Neural crest cell (in vitro differentiated cells): Measurements from ENCODE around the gene KCNJ10. TPM values are rescaled to one million over a fixed set of nuclear protein-coding genes. Genes with fewer than 3 reads are reported as not detected.

Experiments
- DNase-seq: peaks from one replicate; pipeline ENCODE4 v3.0.0; 2021; ENCODE audit warnings: low read depth, mixed read lengths, low spot score
- H3K27ac Mint-ChIP-seq: one replicate; pipeline ENCODE4 v1.8.0; 2021; ENCODE audit warnings: mild to moderate bottlenecking, mixed read lengths; ENCODE audit not compliant: unreplicated experiment
- H3K27me3 Mint-ChIP-seq: 2 replicates; pipeline ENCODE4 v1.8.0; 2021; ENCODE audit warnings: low read depth, mild to moderate bottlenecking, mixed read lengths
- H3K36me3 Mint-ChIP-seq: 2 replicates; pipeline ENCODE4 v1.8.0; 2021; ENCODE audit warnings: low read depth, mild to moderate bottlenecking, mixed read lengths
- H3K4me1 Mint-ChIP-seq: 2 replicates; pipeline ENCODE4 v1.8.0; 2021; ENCODE audit warnings: mixed read lengths
- H3K4me3 Mint-ChIP-seq: one replicate; pipeline ENCODE4 v1.8.0; 2021; ENCODE audit warnings: mild to moderate bottlenecking, mixed read lengths
- H3K9me3 Mint-ChIP-seq: 2 replicates; pipeline ENCODE4 v1.8.0; 2021; ENCODE audit warnings: mixed read lengths
- total RNA-seq: library from RNA; stranded (reverse); gene quantifications from 2 replicates; pipeline ENCODE4 v1.2.1, GENCODE V29; 2021
- TF ChIP-seq, protein P1 (sequence below): fragments of 200-600 bp; sonication (generic); conservative IDR thresholded peaks from 2 replicates; pipeline ENCODE4 v1.5.0; 2021; ENCODE audit warnings: antibody characterized with exemption, mild to moderate bottlenecking

KCNJ10 gene
- total RNA-seq, 1 donor from 2014 or later: 0.47 TPM

DNA sequence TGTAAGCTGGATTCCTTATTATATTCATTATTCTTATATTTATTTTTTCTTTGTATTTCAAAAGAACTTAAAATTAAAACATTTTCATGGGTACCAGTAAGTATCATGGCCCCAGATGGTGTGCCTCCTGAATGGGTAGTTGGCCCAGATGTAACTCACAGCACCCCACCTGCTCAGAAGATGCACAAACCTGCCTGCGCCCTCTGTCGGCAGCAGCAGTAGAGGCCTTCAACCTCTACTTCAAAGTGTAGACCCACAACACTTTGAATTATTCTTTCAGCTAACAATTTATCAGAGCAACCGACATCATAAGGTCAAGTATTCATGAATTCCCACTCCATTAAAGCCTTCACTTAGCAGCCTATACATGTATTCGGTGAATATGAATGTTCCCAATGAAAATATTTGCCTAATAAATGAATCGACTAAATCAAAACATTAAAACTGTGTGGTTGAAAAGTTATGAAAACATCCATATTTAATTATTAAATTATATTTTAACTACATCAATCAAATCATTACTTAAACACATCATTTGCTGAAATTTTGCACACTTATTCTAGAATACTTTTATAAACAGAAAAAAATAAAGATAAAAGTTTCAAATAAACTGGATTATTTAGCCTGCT, 63.5 kb downstream of the KCNJ10 start:
- Mint-ChIP-seq H3K9me3 (no peaks in the 10 kb centered on the region), H3K27me3 (peaks cover 46% of the 10 kb centered on the region), H3K4me1 (no peaks in the 10 kb centered on the region), H3K4me3 (no peak overlapping the region), H3K36me3 (no peaks in the 10 kb centered on the region), H3K27ac (no peak overlapping the region)
- peak; percentile 62 for DNase-seq
- TF ChIP-seq, protein P1, sequence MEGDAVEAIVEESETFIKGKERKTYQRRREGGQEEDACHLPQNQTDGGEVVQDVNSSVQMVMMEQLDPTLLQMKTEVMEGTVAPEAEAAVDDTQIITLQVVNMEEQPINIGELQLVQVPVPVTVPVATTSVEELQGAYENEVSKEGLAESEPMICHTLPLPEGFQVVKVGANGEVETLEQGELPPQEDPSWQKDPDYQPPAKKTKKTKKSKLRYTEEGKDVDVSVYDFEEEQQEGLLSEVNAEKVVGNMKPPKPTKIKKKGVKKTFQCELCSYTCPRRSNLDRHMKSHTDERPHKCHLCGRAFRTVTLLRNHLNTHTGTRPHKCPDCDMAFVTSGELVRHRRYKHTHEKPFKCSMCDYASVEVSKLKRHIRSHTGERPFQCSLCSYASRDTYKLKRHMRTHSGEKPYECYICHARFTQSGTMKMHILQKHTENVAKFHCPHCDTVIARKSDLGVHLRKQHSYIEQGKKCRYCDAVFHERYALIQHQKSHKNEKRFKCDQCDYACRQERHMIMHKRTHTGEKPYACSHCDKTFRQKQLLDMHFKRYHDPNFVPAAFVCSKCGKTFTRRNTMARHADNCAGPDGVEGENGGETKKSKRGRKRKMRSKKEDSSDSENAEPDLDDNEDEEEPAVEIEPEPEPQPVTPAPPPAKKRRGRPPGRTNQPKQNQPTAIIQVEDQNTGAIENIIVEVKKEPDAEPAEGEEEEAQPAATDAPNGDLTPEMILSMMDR: peak; percentile 97

DNA sequence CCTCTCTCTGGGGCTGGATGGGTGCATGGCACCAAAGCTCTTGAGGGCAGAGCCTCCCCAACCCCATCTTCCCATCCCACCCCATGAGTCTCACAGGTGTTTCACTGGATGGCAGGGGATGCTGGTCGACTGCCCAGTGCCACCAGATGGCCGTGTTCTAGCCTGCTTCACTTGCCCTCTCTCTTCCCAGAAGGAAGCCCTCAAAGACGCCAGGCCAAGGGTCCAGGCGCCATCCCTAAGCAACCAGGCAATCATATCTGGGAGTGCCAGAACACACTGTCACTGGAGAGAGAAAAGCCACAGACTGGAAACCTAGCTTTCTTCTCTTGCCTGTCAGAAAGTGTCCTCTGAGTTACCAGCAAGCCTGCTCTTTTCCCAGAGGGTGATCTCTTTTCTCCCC, 64.9 kb downstream of the KCNJ10 start:
- Mint-ChIP-seq H3K27ac (no peak overlapping the region), H3K36me3 (no peaks in the 10 kb centered on the region), H3K9me3 (no peaks in the 10 kb centered on the region), H3K4me3 (no peak overlapping the region), H3K27me3 (peaks cover 45% of the 10 kb centered on the region), H3K4me1 (no peaks in the 10 kb centered on the region)
- TF ChIP-seq, protein P1: no peak
- no peak for DNase-seq

DNA sequence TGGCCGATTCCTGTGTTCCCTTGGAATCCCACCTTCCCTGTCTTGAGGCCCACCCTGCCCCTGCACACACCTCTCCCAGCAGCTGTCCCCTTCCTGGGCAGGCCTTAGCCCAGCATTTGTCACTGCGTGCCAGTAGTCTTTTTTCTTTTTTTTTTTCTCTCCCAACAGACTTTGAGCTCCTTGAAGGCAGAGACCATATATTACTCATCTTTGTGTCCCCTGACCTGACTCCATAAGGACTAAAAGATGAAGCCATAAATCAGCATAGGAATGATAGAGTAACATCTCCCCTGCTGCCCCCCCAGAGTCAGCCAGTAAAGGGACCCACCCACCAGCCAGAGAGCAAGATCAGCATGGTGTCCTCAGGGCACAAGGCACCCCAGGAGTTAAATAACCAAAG, 65.5 kb downstream of the KCNJ10 start:
- Mint-ChIP-seq H3K27me3 (peaks cover 40% of the 10 kb centered on the region), H3K9me3 (no peaks in the 10 kb centered on the region), H3K27ac (no peak overlapping the region), H3K36me3 (no peaks in the 10 kb centered on the region), H3K4me3 (no peak overlapping the region), H3K4me1 (no peaks in the 10 kb centered on the region)
- TF ChIP-seq, protein P1: no peak
- DNase-seq: no peak

DNA sequence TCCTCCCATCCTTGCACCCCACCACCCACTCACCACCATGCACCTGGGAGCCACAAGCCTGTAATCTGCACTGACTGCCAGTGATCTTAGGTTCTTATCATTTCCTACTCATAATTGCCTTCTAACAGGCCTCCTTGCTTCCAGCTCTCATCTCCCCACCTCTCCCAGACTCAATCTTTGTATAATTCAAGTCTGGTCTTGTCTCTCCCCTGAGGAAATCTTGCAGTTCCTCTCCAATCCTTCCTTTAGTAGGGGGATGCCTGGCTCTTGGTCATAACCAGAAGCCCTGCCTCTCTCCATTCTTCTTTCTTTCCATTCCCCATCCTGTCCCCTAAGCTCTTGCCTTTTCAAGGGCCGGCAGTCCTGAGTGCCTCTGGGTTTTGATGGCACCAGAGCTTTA, 66.0 kb downstream of the KCNJ10 start:
- H3K36me3 Mint-ChIP-seq: no peaks in the 10 kb centered on the region
- TF ChIP-seq, protein P1: no peak
- peaks cover 40% of the 10 kb centered on the region for H3K27me3 Mint-ChIP-seq
- no peak for DNase-seq
- no peak overlapping the region for H3K27ac Mint-ChIP-seq
- no peak overlapping the region for H3K4me3 Mint-ChIP-seq
- H3K4me1 Mint-ChIP-seq: no peaks in the 10 kb centered on the region
- no peaks in the 10 kb centered on the region for H3K9me3 Mint-ChIP-seq

DNA sequence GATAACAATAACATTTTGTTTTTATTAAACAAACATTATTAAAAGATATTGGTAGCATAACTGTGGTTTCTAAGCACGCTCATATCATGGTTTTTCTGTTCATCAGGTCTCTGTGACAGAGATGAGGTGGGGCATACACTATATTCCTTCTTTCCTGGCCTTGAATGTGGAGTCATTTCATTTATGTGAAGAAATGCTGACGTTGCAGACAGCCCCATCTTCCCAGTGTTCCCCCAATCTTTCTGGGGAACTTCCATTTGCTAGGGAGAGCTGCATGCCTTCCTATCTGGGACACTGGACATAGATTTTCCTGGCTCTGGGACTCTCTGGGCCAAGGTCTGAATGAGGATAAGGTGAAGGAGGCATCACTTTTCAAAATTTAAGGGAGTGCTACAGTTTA, 68.5 kb downstream of the KCNJ10 start:
- no peak for DNase-seq
- no peaks in the 10 kb centered on the region for H3K36me3 Mint-ChIP-seq
- H3K9me3 Mint-ChIP-seq: no peaks in the 10 kb centered on the region
- peaks cover 46% of the 10 kb centered on the region for H3K27me3 Mint-ChIP-seq
- H3K27ac Mint-ChIP-seq: no peak overlapping the region
- TF ChIP-seq, protein P1: no peak
- no peak overlapping the region for H3K4me3 Mint-ChIP-seq
- H3K4me1 Mint-ChIP-seq: no peaks in the 10 kb centered on the region
